COLO668 (cell line): Measurements from ENCODE around the gene SIL1.

ENCODE experiments used
- DNase-seq: peaks from one replicate; lab custom pipeline; 2025; ENCODE audit not compliant: unreplicated experiment; lab: John Stamatoyannopoulos, UW

Gene SIL1

GRCh38 chr5:138962614-138963370 is 235.4 kb downstream of the SIL1 start:
- DNase-seq: no peak

GRCh38 chr5:138961729-138962128 is 236.4 kb downstream of the SIL1 start:
- no peak for DNase-seq

GRCh38 chr5:138961221-138961620 is 236.9 kb downstream of the SIL1 start:
- no peak for DNase-seq

GRCh38 chr5:138960145-138960692 is 237.9 kb downstream of the SIL1 start:
- DNase-seq: no peak

- no peak for DNase-seq
Measured at GRCh38 chr5:138956801-138957200, 241.4 kb downstream of the SIL1 start.

GRCh38 chr5:138955671-138956295 is 242.4 kb downstream of the SIL1 start:
- DNase-seq: no peak

GRCh38 chr5:138955013-138955660 is 243.0 kb downstream of the SIL1 start:
- DNase-seq: no peak

- no peak for DNase-seq
Measured at GRCh38 chr5:138954257-138955012, 243.7 kb downstream of the SIL1 start.

GRCh38 chr5:138953387-138954256 is 244.5 kb downstream of the SIL1 start:
- DNase-seq: no peak

GRCh38 chr5:138952962-138953361 is 245.2 kb downstream of the SIL1 start:
- DNase-seq: no peak

- DNase-seq: no peak
Measured at GRCh38 chr5:138951986-138952735, 246.0 kb downstream of the SIL1 start.

- DNase-seq: no peak
Measured at GRCh38 chr5:138951091-138951985, 246.8 kb downstream of the SIL1 start.

- no peak for DNase-seq
Measured at GRCh38 chr5:138950421-138951031, 247.6 kb downstream of the SIL1 start.

GRCh38 chr5:138949988-138950387 is 248.2 kb downstream of the SIL1 start:
- no peak for DNase-seq

- DNase-seq: no peak
Measured at GRCh38 chr5:138949223-138949574, 249.0 kb downstream of the SIL1 start.

- no peak for DNase-seq
Measured at GRCh38 chr5:138948471-138949222, 249.5 kb downstream of the SIL1 start.

- no peak for DNase-seq
Measured at GRCh38 chr5:138947780-138948179, 250.4 kb downstream of the SIL1 start.
